HepG2 (cell line): ENCODE measurements around the gene SS18L1. TPM values are rescaled to one million over a fixed set of nuclear protein-coding genes. Genes with fewer than 3 reads are reported as not detected.

Source experiments
- ATAC-seq: fragments of 200-7000 bp; cut with Tn5 transposase; 3 replicates; pipeline ENCODE4 v1.9.1; 2020; ENCODE audit warnings: mild to moderate bottlenecking, moderate library complexity
- BruUV-seq: library from RNA; stranded (reverse); fragments of 400-500 nt; replicated peaks from 2 replicates; lab custom pipeline; 2021; lab: Mats Ljungman, UMichigan
- CTCF ChIA-PET: fragments of 300-600 bp; formaldehyde crosslinking; extraction: SDS; loops from one replicate; lab custom pipeline; 2021; ENCODE audit warnings: low total read pairs, inconsistent platforms, low intra/inter-chr PET ratio; lab: Yijun Ruan, JAX
- POLR2A ChIA-PET: fragments of 350-600 bp; sonication (Branson Sonifier 250); formaldehyde crosslinking; loops from one replicate; lab custom pipeline; 2020; ENCODE audit warnings: antibody characterized with exemption, inconsistent platforms; lab: Yijun Ruan, JAX
- DNase-seq: peaks from one replicate; pipeline ENCODE4 v3.0.0-alpha.2; 2015; ENCODE audit warnings: low spot score
- FAIRE-seq: peaks from 3 replicates; lab custom pipeline; 2011; peaks lifted over from hg19 to GRCh38; lab: Jason Lieb, UNC
- H2AFZ ChIP-seq: one replicate; pipeline ENCODE4 v1.6.1; 2011; ENCODE audit warnings: low read length, inconsistent platforms
- H3K27ac ChIP-seq: fragments of 300-600 bp; 3 replicates; pipeline ENCODE4 v1.8.0; 2011; ENCODE audit warnings: mixed run types, mild to moderate bottlenecking, mixed read lengths, low read length, inconsistent platforms; ENCODE audit not compliant: insufficient read depth; ENCODE audit errors: extremely low read length
- H3K27me3 ChIP-seq, 2 experiments: fragments of 200-600 bp in 1 of 2; 2 replicates in 1 of 2; 3 replicates in 1 of 2; pipeline versions ENCODE4 v1.6.0 to v1.8.0; 2011; ENCODE audit warnings: low read length in 2 of 2, mild to moderate bottlenecking in 2 of 2, moderate library complexity in 2 of 2, inconsistent platforms in 1 of 2; ENCODE audit not compliant: insufficient read depth in 2 of 2, control insufficient read depth in 1 of 2
- H3K36me3 ChIP-seq, 2 experiments: fragments of 200-600 bp in 1 of 2; replicated peaks in 1 of 2; 2 replicates in 1 of 2; 3 replicates in 1 of 2; pipeline versions ENCODE4 v1.5.1 to v1.8.0; 2011; ENCODE audit warnings: low read length in 2 of 2, inconsistent platforms in 1 of 2; ENCODE audit not compliant: insufficient read depth in 2 of 2, control insufficient read depth in 1 of 2
- H3K4me1 ChIP-seq: 2 replicates; pipeline ENCODE4 v1.5.1; 2012; ENCODE audit warnings: low read length, inconsistent platforms; ENCODE audit not compliant: insufficient read depth
- H3K4me2 ChIP-seq: 2 replicates; pipeline ENCODE4 v1.6.0; 2011; ENCODE audit warnings: low read depth, low read length, inconsistent platforms
- H3K4me3 ChIP-seq, 3 experiments: fragments of 200-600 bp in 1 of 3; sonication (generic), shearing (Covaris generic) in 1 of 3; replicated peaks in 1 of 3; 2 replicates each; pipeline ENCODE4 v1.5.1; 2011 to 2016; ENCODE audit warnings: low read length in 3 of 3, inconsistent platforms in 2 of 3, low read depth in 2 of 3, mild to moderate bottlenecking in 2 of 3, control low read depth in 1 of 3, mixed read lengths in 1 of 3; ENCODE audit not compliant: insufficient read depth in 1 of 3
- H3K79me2 ChIP-seq: one replicate; pipeline ENCODE4 v1.6.1; 2011; ENCODE audit warnings: low read length, inconsistent platforms; ENCODE audit not compliant: insufficient read depth
- H3K9ac ChIP-seq: 2 replicates; pipeline ENCODE4 v1.6.0; 2011; ENCODE audit warnings: mild to moderate bottlenecking, low read depth, low read length, inconsistent platforms; ENCODE audit not compliant: insufficient read depth
- H3K9me3 ChIP-seq: 2 replicates; pipeline ENCODE4 v1.5.1; 2012; ENCODE audit warnings: mild to moderate bottlenecking, low read length
- H4K20me1 ChIP-seq: 2 replicates; pipeline ENCODE4 v1.6.0; 2011; ENCODE audit warnings: inconsistent platforms, mild to moderate bottlenecking, low read length, moderate library complexity; ENCODE audit not compliant: insufficient read depth
- ATM ChIP-seq: fragments of 450-650 bp; IDR thresholded peaks from 2 replicates; pipeline ENCODE4 v1.7.1; 2017; ENCODE audit warnings: mild to moderate bottlenecking, borderline replicate concordance
- KLF13 ChIP-seq: sonication (generic); formaldehyde crosslinking; IDR thresholded peaks from 2 replicates; pipeline ENCODE4 v1.4.0; 2020; ENCODE audit warnings: mild to moderate bottlenecking, missing genetic modification reagents
- MATR3 ChIP-seq: sonication (generic); formaldehyde crosslinking; IDR thresholded peaks from 2 replicates; pipeline ENCODE4 v1.4.0; 2020; ENCODE audit warnings: missing genetic modification reagents
- POLR2G ChIP-seq: fragments of 200-400 bp; formaldehyde crosslinking; IDR thresholded peaks from 2 replicates; pipeline ENCODE4 v1.6.1; 2018; ENCODE audit warnings: mild to moderate bottlenecking, low read depth, low read length, moderate library complexity
- PRDM15 ChIP-seq: sonication (generic); formaldehyde crosslinking; IDR thresholded peaks from 2 replicates; pipeline ENCODE4 v1.4.0; 2020; ENCODE audit warnings: missing genetic modification reagents
- ZBED4 ChIP-seq: sonication (generic); formaldehyde crosslinking; IDR thresholded peaks from 2 replicates; pipeline ENCODE4 v1.4.0; 2020; ENCODE audit warnings: missing genetic modification reagents, borderline replicate concordance
- ZNF713 ChIP-seq: sonication (generic); formaldehyde crosslinking; IDR thresholded peaks from 2 replicates; pipeline ENCODE4 v1.4.0; 2020; ENCODE audit warnings: mild to moderate bottlenecking, missing genetic modification reagents
- WGBS: methylation state at CpG from one replicate; pipeline ENCODE4 v1.1.6; 2017; ENCODE audit warnings: low lambda C conversion rate; 5-methylcytosine and 5-hydroxymethylcytosine counted together
- in situ Hi-C: cut with HindIII; loops from 2 replicates; pipeline ENCODE4 v1.10.0; 2017; ENCODE audit warnings: low pct_unique_long_range_greater_than_20kb; ENCODE audit not compliant: extremely low pct_ligation_motif_present
- intact Hi-C: fragments of 100-400 bp; cut with micrococcal nuclease; formaldehyde crosslinking; loops from one replicate; pipeline ENCODE4 v1.10.0; 2022; ENCODE audit not compliant: unreplicated experiment
- polyA plus RNA-seq, 8 experiments: library from polyadenylated mRNA; depleted of rRNA in 3 of 8; stranded (reverse) in 7 of 8; unstranded in 1 of 8; fragments of >200 nt; fragmentation: Illumina TruSeq in 4 of 8; extraction: Trizol in 4 of 8; gene quantifications; 2 replicates each; pipeline versions ENCODE4 v1.2.1 to v1.2.3, GENCODE V29; 2011 to 2016; ENCODE audit warnings: low read depth in 4 of 8, missing spikeins in 1 of 8, mixed read lengths in 1 of 8; ENCODE audit not compliant: insufficient read depth in 1 of 8
- total RNA-seq, 5 experiments: library from RNA; depleted of rRNA; stranded (reverse); fragments of >200 nt; fragmentation: Illumina TruSeq; extraction: Trizol; gene quantifications; 2 replicates each; pipeline ENCODE4 v1.2.3, GENCODE V29; 2016; ENCODE audit warnings: low read depth in 1 of 5
- TF ChIP-seq, protein P1 (sequence below): sonication (generic); formaldehyde crosslinking; IDR thresholded peaks from 2 replicates; pipeline ENCODE4 v1.4.0; 2020; ENCODE audit warnings: mild to moderate bottlenecking, low read depth, missing genetic modification reagents

The SS18L1 gene
- total and polyA plus RNA-seq, 2 of the 13 experiments (the other 11 are each of a cell fraction or from before 2014, with no cell fraction given), result 17.8 to 27.6 TPM

GRCh38 chr20:62141397-62142251 lies 1.9 kb upstream of the SS18L1 start:
- intact Hi-C loops (no loop called here), in situ Hi-C loops (loop anchor here (5.0 kb wide), 1 partner anchor 129 kb away; no protein-coding TSS in a partner anchor)
- BruUV-seq, result TSS peak; percentile 42
- ChIA-PET POLR2A (interaction anchor here (1.0 to 3.4 kb wide), 10 partner anchors 9 to 234 kb away, joined by 3 to 45 read pairs (median 4); partner anchors contain the start of genes LSM14B and TAF4), CTCF (interaction anchor here (0.5 to 3.5 kb wide), 3 partner anchors 15 to 131 kb away, joined by 3 to 13 read pairs (median 4); no protein-coding TSS in a partner anchor)
- Histone ChIP-seq H3K4me1 (peaks cover 43% of the 10 kb centered on the region), H3K36me3 (peaks cover 29 to 43% of the 10 kb centered on the region in 2 experiments), H3K9me3 (no peaks in the 10 kb centered on the region), H2AFZ (no peak overlapping the region), H3K79me2 (peaks cover 68% of the 10 kb centered on the region), H3K27me3 (no peaks in the 10 kb centered on the region; a peak in 1 of 5 replicates), H3K27ac (peak overlapping the region; percentile 72), H3K4me2 (peak overlapping the region; percentile 90), H4K20me1 (peaks cover 57% of the 10 kb centered on the region), H3K4me3 (peak overlapping the region; percentile 87 to 93 (median 88)), H3K9ac (peak overlapping the region; percentile 90)
- 19% methylated on average over 13 of the region's 14 CpGs for WGBS
- peak; percentile 37 for FAIRE-seq
- DNase-seq, result peak; percentile 64
- peak; percentile 22 for ATAC-seq
- TF ChIP-seq ATM (no peak), POLR2G (0 out of 2 replicates have a peak, but pooled peaks have one; percentile 15), PRDM15 (CRISPR knock-in tag) (no peak), KLF13 (CRISPR knock-in tag) (no peak), ZNF713 (CRISPR knock-in tag) (0 out of 2 replicates have a peak, but pooled peaks have one; percentile 77), MATR3 (no peak), ZBED4 (CRISPR knock-in tag) (0 out of 2 replicates have a peak, but pooled peaks have one; percentile 51)
- TF ChIP-seq, protein P1, sequence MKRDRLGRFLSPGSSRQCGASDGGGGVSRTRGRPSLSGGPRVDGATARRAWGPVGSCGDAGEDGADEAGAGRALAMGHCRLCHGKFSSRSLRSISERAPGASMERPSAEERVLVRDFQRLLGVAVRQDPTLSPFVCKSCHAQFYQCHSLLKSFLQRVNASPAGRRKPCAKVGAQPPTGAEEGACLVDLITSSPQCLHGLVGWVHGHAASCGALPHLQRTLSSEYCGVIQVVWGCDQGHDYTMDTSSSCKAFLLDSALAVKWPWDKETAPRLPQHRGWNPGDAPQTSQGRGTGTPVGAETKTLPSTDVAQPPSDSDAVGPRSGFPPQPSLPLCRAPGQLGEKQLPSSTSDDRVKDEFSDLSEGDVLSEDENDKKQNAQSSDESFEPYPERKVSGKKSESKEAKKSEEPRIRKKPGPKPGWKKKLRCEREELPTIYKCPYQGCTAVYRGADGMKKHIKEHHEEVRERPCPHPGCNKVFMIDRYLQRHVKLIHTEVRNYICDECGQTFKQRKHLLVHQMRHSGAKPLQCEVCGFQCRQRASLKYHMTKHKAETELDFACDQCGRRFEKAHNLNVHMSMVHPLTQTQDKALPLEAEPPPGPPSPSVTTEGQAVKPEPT (CRISPR knock-in tag), result no peak
